Activated naive CD4-positive, alpha-beta T cell treated with anti-CD3 and anti-CD28 coated beads, Interleukin-2, amount 50 U/mL, for 24 hours (primary cell): ENCODE measurements around the gene CCDC8.
"Not testable (repeated sequence)": the region's sequence is repeated elsewhere in the genome, so short reads cannot be mapped to it uniquely, and the experiment has no call there.

Experiments
- H3K27ac Mint-ChIP-seq: one replicate; pipeline ENCODE4 v1.8.0; 2021; ENCODE audit warnings: mild to moderate bottlenecking, mixed read lengths
- H3K27me3 Mint-ChIP-seq: one replicate; pipeline ENCODE4 v1.8.0; 2021; ENCODE audit warnings: mixed read lengths
- H3K36me3 Mint-ChIP-seq: one replicate; pipeline ENCODE4 v1.8.0; 2021; ENCODE audit warnings: mixed read lengths
- H3K4me1 Mint-ChIP-seq: one replicate; pipeline ENCODE4 v1.8.0; 2021; ENCODE audit warnings: mixed read lengths
- H3K4me3 Mint-ChIP-seq: one replicate; pipeline ENCODE4 v1.8.0; 2021; ENCODE audit warnings: mild to moderate bottlenecking, mixed read lengths
- H3K9me3 Mint-ChIP-seq: one replicate; pipeline ENCODE4 v1.8.0; 2021; ENCODE audit warnings: mixed read lengths

CCDC8 gene

DNA sequence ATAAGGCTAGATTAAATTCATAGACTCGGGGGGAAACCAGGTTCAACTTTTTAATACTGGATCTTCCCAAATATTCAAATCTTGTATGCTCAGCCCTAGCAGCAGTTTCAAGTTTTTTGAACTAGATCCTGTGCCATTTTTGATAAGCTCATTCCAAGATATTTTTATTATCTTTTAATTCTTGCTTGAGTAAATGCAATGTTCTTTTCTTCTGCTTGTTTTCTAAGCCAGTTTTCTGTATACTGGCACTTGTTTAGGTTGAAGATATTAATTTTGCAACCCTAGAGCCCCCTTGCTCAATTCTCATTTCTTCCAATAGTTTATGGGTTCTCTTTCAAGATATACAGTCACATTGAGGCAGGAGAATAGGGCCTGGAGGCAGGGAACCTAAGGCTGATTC is 28.5 kb upstream of the CCDC8 start:
- Mint-ChIP-seq H3K27me3 (peaks cover 4% of the 10 kb centered on the region), H3K36me3 (no peaks in the 10 kb centered on the region), H3K4me3 (no peak overlapping the region), H3K27ac (no peak overlapping the region), H3K9me3 (no peaks in the 10 kb centered on the region), H3K4me1 (peaks cover 5% of the 10 kb centered on the region)

GRCh38 chr19:46435689-46436088 is 22.3 kb upstream of the CCDC8 start:
- not testable (repeated sequence) for H3K4me1 Mint-ChIP-seq, H3K27ac Mint-ChIP-seq, H3K36me3 Mint-ChIP-seq, H3K9me3 Mint-ChIP-seq, H3K4me3 Mint-ChIP-seq
- H3K27me3 Mint-ChIP-seq, result peaks cover 15% of the 10 kb centered on the region

DNA sequence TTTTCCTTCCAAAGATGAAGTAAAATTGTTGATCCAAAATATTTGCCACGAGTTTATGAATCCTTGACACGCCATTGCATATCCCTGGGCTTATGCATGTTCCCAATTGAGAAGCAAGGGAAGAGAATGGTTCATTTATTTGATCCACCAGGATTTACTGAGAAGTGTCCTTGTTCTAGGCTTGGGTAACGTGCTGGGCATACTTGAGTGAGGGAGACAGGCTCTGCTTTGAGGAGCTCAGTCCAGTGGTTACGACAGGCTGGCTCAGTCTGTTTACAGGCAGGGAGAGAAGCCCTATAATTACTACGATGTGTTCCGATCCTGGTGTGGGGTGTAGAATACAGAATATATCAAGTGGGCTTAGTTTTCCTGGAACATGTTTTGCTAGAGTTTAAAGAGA is 21.6 kb upstream of the CCDC8 start:
- no peak overlapping the region for H3K27ac Mint-ChIP-seq
- H3K27me3 Mint-ChIP-seq, result peaks cover 16% of the 10 kb centered on the region
- H3K9me3 Mint-ChIP-seq, result no peaks in the 10 kb centered on the region
- H3K4me3 Mint-ChIP-seq, result no peak overlapping the region
- no peaks in the 10 kb centered on the region for H3K36me3 Mint-ChIP-seq
- no peaks in the 10 kb centered on the region for H3K4me1 Mint-ChIP-seq

- not testable (repeated sequence) for H3K27ac Mint-ChIP-seq, H3K4me3 Mint-ChIP-seq, H3K36me3 Mint-ChIP-seq, H3K9me3 Mint-ChIP-seq
- Mint-ChIP-seq H3K27me3 (peaks cover 24% of the 10 kb centered on the region), H3K4me1 (peaks cover 11% of the 10 kb centered on the region)
Measured at GRCh38 chr19:46433470-46433869, 20.1 kb upstream of the CCDC8 start.

DNA sequence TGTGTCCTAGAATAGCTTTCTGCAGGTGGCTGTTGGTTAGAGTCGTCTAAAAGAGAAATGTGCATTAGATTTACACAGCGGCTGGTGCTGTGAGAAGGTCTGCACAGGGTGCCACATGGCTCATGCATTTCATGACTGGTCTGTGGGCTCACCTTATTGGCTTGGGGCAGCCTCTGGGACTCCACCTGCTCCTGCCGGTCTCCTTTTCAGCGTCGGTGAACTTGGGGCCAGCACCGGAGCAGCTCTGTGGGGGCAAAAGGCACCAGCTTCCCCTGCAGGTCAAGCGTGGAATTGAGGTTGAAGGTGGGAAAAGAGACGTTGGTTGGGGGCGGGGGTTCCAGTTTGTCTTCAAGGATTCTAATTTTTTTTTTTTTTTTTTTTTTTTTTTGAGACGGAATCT is 18.5 kb upstream of the CCDC8 start:
- no peak overlapping the region for H3K4me3 Mint-ChIP-seq
- H3K27me3 Mint-ChIP-seq, result peaks cover 35% of the 10 kb centered on the region
- peaks cover 19% of the 10 kb centered on the region for H3K4me1 Mint-ChIP-seq
- no peaks in the 10 kb centered on the region for H3K9me3 Mint-ChIP-seq
- H3K36me3 Mint-ChIP-seq, result no peaks in the 10 kb centered on the region
- no peak overlapping the region for H3K27ac Mint-ChIP-seq

DNA sequence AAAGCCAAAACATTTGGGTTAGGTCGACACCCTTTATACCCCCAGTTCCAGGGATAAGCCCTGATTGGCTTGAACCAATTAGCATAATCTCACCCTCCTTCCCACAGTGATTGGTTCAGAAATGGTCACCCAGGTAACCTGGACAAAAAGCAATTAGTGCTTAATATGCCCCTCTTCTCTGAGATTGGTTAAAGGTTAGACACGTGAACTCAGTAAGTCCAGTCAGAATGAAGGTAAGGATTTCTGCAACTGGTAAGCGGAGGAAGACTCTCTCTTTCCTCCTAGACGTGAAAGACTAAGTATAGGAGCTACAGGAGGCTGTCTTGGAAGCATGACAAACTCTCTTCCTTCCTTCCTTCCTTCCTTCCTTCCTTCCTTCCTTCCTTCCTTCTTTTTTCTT is 16.6 kb upstream of the CCDC8 start:
- Mint-ChIP-seq H3K27ac (peak overlapping the region; percentile 18), H3K9me3 (no peaks in the 10 kb centered on the region), H3K4me1 (peaks cover 29% of the 10 kb centered on the region), H3K27me3 (peaks cover 39% of the 10 kb centered on the region), H3K4me3 (peak overlapping the region; percentile 37), H3K36me3 (no peaks in the 10 kb centered on the region)

DNA sequence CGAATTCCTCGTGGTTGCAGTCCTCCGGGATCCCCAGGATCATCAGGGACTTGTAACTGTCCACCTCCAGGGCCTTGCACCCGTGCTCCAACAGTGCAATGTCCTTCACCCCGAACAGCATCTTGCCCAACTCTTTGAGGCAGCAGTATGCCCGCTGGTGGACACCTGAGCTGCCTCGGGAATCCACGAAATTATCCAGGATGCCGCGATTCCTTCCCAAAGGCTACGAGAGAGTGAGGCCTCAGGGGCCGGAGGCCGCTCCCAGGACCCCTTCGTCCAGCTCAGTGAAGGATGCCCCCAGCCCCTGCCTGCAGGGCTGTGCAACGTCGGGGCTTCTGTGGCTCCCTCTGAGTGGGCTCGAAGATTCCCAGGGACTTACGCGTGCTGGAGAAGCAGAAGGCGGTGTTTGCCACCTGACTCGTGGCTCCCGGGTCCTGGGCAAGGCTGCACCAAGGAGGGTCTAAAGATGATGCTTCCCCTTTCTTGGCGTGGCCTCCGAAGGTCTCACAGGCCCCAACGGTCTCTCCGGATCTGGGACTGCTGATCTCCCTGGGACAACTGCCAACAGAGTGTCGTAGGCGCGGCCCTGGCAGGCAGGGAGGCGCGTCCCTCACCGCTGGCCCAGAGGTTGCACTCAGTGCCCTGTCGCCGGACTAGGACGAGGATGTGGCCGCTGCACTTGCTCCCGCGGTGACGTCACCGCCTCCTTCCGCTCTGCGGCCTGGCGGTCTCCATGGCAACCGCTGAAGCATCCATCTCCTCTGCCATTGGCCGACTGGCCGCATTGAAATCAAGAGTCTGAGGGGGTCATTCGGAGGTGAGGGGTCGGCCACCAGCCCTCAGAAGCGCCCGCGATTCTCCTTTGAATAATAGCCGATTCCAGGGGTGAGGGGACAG is 15.1 kb upstream of the CCDC8 start, which contains the start of gene PNMA8C:
Gene PNMA8C (minus strand): TSS at position 698 of the 897 bp plus-strand sequence. CDS start 577 bp downstream, at position 121.
- Mint-ChIP-seq H3K4me3 (peak within 1 kb of the TSS; percentile 83), H3K27me3 (peaks cover 36% of the 10 kb centered on the region), H3K36me3 (no peaks in the 10 kb centered on the region), H3K9me3 (no peaks in the 10 kb centered on the region), H3K4me1 (peaks cover 29% of the 10 kb centered on the region), H3K27ac (no peak within 1 kb of the TSS)

DNA sequence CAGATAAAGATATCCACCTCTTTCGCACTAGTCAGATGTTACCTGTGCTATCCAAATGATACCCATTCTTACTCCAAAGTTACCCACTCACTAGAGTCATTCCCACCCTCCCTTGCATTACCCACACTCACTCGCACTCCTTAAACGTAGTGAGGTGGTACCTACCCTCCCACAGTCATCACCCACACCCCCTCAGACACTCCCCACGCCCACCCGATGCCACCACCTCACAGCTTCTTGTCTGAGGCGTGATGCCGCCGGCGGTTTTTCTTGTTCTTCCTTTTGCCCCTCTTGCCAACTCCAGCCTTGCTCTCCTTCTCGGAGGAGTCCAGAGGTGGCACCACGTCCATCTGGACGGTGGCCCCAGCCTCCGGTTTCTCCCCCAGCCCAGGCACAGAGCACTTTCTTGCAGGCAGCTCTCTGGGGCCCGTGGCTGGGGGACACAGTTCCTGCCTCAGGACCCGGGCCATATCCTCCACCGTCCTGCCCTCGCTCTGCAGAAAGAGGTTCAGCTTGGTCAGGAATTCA is 14.2 kb upstream of the CCDC8 start:
- no peaks in the 10 kb centered on the region for H3K36me3 Mint-ChIP-seq
- H3K4me3 Mint-ChIP-seq, result peak overlapping the region; percentile 83
- H3K27ac Mint-ChIP-seq, result no peak overlapping the region
- no peaks in the 10 kb centered on the region for H3K9me3 Mint-ChIP-seq
- H3K27me3 Mint-ChIP-seq, result peaks cover 39% of the 10 kb centered on the region
- H3K4me1 Mint-ChIP-seq, result peaks cover 29% of the 10 kb centered on the region

GRCh38 chr19:46426506-46427162 is 13.3 kb upstream of the CCDC8 start:
- Mint-ChIP-seq H3K27ac (peak overlapping the region; percentile 82), H3K27me3 (peaks cover 39% of the 10 kb centered on the region), H3K9me3 (no peaks in the 10 kb centered on the region), H3K36me3 (no peaks in the 10 kb centered on the region), H3K4me3 (peak overlapping the region; percentile 83), H3K4me1 (peaks cover 29% of the 10 kb centered on the region)

DNA sequence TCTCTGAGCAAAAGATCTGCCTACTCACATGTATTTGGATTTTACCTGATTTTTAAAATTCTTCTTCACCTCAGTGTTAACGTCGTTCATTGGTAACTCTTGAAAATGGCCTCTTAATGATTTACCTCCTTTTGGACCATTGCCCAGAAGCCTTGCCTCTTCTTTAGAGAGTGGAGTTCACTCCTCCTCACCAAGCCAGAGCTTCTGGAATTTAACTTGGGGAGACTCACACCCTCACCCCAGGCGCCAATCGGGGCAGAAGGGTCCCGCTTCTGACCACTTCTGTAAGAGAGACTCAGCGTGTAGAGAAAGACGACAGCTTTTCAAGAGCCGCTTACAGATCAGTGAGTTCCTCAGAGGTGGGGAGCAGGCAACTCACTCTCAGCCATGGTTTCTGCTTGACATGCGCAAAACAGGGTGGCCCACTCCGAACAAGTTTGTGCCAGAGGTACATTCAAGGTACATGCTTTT is 12.7 kb upstream of the CCDC8 start:
- Mint-ChIP-seq H3K27ac (no peak overlapping the region), H3K4me3 (peak overlapping the region; percentile 83), H3K36me3 (no peaks in the 10 kb centered on the region), H3K9me3 (no peaks in the 10 kb centered on the region), H3K27me3 (peaks cover 38% of the 10 kb centered on the region), H3K4me1 (peaks cover 29% of the 10 kb centered on the region)

GRCh38 chr19:46423188-46423587 is 9.8 kb upstream of the CCDC8 start:
- peaks cover 18% of the 10 kb centered on the region for H3K4me1 Mint-ChIP-seq
- no peaks in the 10 kb centered on the region for H3K36me3 Mint-ChIP-seq
- no peak overlapping the region for H3K4me3 Mint-ChIP-seq
- peaks cover 34% of the 10 kb centered on the region for H3K27me3 Mint-ChIP-seq
- no peaks in the 10 kb centered on the region for H3K9me3 Mint-ChIP-seq
- H3K27ac Mint-ChIP-seq, result no peak overlapping the region

GRCh38 chr19:46422344-46422743 is 9.0 kb upstream of the CCDC8 start:
- Mint-ChIP-seq H3K4me3 (no peak overlapping the region), H3K36me3 (no peaks in the 10 kb centered on the region), H3K27ac (no peak overlapping the region), H3K4me1 (peaks cover 15% of the 10 kb centered on the region), H3K27me3 (peaks cover 28% of the 10 kb centered on the region), H3K9me3 (no peaks in the 10 kb centered on the region)

DNA sequence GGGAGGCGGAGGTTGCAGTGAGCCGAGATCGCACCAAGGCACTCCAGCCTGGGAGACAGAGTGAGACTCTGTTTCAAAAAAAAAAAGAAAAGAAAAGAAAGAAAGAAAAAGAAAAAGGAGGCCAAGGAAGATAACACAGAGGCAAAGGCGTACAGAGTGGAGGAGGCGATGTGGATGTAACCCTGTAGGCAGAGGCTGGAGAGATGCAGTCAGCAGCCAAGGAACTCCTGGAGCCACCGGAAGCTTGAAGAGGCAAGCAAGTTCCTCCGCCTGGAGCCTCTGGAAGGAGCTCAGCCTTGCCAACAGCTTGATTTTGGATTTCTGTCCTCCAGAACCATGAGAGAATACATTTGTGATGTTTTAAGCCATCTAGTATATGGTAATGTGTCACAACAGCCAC is 6.7 kb upstream of the CCDC8 start:
- Mint-ChIP-seq H3K36me3 (no peaks in the 10 kb centered on the region), H3K9me3 (no peaks in the 10 kb centered on the region), H3K27me3 (peaks cover 26% of the 10 kb centered on the region), H3K4me3 (no peak overlapping the region), H3K4me1 (no peaks in the 10 kb centered on the region), H3K27ac (peak overlapping the region; percentile 47)

- not testable (repeated sequence) for H3K27ac Mint-ChIP-seq, H3K36me3 Mint-ChIP-seq, H3K4me3 Mint-ChIP-seq, H3K9me3 Mint-ChIP-seq, H3K4me1 Mint-ChIP-seq
- peaks cover 34% of the 10 kb centered on the region for H3K27me3 Mint-ChIP-seq
Measured at GRCh38 chr19:46415804-46416709, 2.7 kb upstream of the CCDC8 start.

DNA sequence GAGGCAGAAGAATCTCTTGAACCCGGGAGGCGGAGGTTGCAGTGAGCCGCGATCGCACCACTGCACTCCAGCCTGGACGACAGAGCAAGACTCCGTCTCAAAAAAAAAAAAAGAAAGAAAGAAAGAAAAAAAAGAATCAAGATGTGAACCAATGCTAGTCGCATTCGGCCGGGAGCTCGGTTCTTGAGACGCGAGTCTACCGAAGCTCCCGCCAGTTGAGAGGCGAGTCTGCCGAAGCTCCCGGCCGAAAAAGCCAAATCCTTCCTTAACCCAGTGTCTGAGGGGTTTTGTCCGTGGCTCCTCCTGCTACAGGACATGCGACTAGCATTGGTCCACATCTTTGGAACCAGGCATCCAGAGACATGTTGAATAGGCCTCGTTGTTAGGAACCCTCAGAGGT is 1.5 kb upstream of the CCDC8 start:
- not testable (repeated sequence) for H3K36me3 Mint-ChIP-seq, H3K9me3 Mint-ChIP-seq, H3K4me1 Mint-ChIP-seq, H3K27ac Mint-ChIP-seq, H3K4me3 Mint-ChIP-seq
- H3K27me3 Mint-ChIP-seq, result peaks cover 38% of the 10 kb centered on the region
